H1 (cell line): ENCODE results near the gene PCYT1A. TPM values are rescaled to one million over a fixed set of nuclear protein-coding genes. Genes with fewer than 3 reads are reported as not detected.

ENCODE experiments used
- CTCF ChIA-PET: fragments of 300-600 bp; sonication (Branson Sonifier 250); formaldehyde crosslinking; loops from one replicate; lab custom pipeline; 2021; ENCODE audit not compliant: partially characterized antibody; lab: Charles Lee
- POLR2A ChIA-PET: fragments of 300-600 bp; sonication (Branson Sonifier 250); formaldehyde crosslinking; loops from one replicate; lab custom pipeline; 2021; ENCODE audit warnings: inconsistent platforms; ENCODE audit not compliant: partially characterized antibody; lab: Charles Lee
- DNase-seq, 2 experiments: peaks; one replicate each; pipeline versions ENCODE4 v3.0.0 to v3.0.0-alpha.2; 2010 to 2022; ENCODE audit warnings: low spot score in 2 of 2, low read depth in 1 of 2, mixed read lengths in 1 of 2
- FAIRE-seq: peaks from 2 replicates; lab custom pipeline; 2011; peaks lifted over from hg19 to GRCh38; lab: Jason Lieb, UNC
- H2AFZ ChIP-seq: 2 replicates; pipeline ENCODE4 v1.8.1; 2012; ENCODE audit warnings: low read length, inconsistent platforms
- H2AK5ac ChIP-seq: 2 replicates; pipeline ENCODE4 v1.6.1; 2013; ENCODE audit warnings: low read depth, low read length
- H2BK120ac ChIP-seq: replicated peaks from 2 replicates; pipeline ENCODE3; 2013; ENCODE audit warnings: low read depth, low read length, inconsistent platforms
- H2BK12ac ChIP-seq: 2 replicates; pipeline ENCODE4 v1.6.1; 2013; ENCODE audit warnings: low read depth, low read length
- H2BK15ac ChIP-seq: 2 replicates; pipeline ENCODE4 v1.6.1; 2013; ENCODE audit warnings: low read length
- H2BK20ac ChIP-seq: 2 replicates; pipeline ENCODE4 v1.6.1; 2013; ENCODE audit warnings: low read length
- H2BK5ac ChIP-seq: 2 replicates; pipeline ENCODE4 v1.6.1; 2013; ENCODE audit warnings: low read depth, low read length
- H3K14ac ChIP-seq: 2 replicates; pipeline ENCODE4 v1.6.1; 2013; ENCODE audit warnings: inconsistent platforms; ENCODE audit not compliant: insufficient read length
- H3K18ac ChIP-seq: 2 replicates; pipeline ENCODE4 v1.6.1; 2013; ENCODE audit warnings: low read length; ENCODE audit errors: extremely low read depth
- H3K23ac ChIP-seq: 2 replicates; pipeline ENCODE4 v1.6.1; 2013; ENCODE audit warnings: inconsistent platforms; ENCODE audit not compliant: insufficient read length
- H3K23me2 ChIP-seq: 2 replicates; pipeline ENCODE4 v1.6.1; 2013; ENCODE audit warnings: low read depth, low read length
- H3K27ac ChIP-seq: 2 replicates; pipeline ENCODE4 v1.6.1; 2011; ENCODE audit warnings: low read depth, low read length, inconsistent platforms
- H3K27me3 ChIP-seq, 4 experiments: replicated peaks in 1 of 4; 1 replicate in 1 of 4; 2 replicates in 3 of 4; pipeline versions ENCODE4 v1.6.1 to v1.8.1; 2011 to 2013; ENCODE audit warnings: low read length in 3 of 4, mild to moderate bottlenecking in 3 of 4, inconsistent platforms in 2 of 4, mixed read lengths in 2 of 4, moderate library complexity in 1 of 4; ENCODE audit not compliant: control insufficient read depth in 3 of 4, insufficient read depth in 3 of 4; ENCODE audit errors: extremely low read depth in 1 of 4
- H3K36me3 ChIP-seq, 4 experiments: 2 replicates each; pipeline versions ENCODE4 v1.6.1 to v1.8.1; 2011 to 2013; ENCODE audit warnings: mild to moderate bottlenecking in 4 of 4, low read length in 3 of 4, moderate library complexity in 2 of 4, control low read depth in 1 of 4, inconsistent platforms in 1 of 4; ENCODE audit not compliant: insufficient read depth in 4 of 4, control insufficient read depth in 2 of 4
- H3K4ac ChIP-seq: replicated peaks from 2 replicates; pipeline ENCODE3; 2013; ENCODE audit warnings: low read length, low read depth, mixed read lengths, inconsistent platforms; ENCODE audit not compliant: insufficient read length
- H3K4me1 ChIP-seq, 4 experiments: replicated peaks in 1 of 4; 1 replicate in 1 of 4; 2 replicates in 3 of 4; pipeline versions ENCODE4 v1.6.1 to v1.8.1; 2011 to 2013; ENCODE audit warnings: low read length in 3 of 4, inconsistent platforms in 2 of 4, mixed read lengths in 1 of 4; ENCODE audit not compliant: insufficient read depth in 4 of 4, control insufficient read depth in 3 of 4
- H3K4me2 ChIP-seq, 2 experiments: 2 replicates each; pipeline versions ENCODE4 v1.6.1 to v1.8.1; 2011 to 2013; ENCODE audit warnings: low read depth in 2 of 2, low read length in 2 of 2, control low read depth in 1 of 2, inconsistent platforms in 1 of 2, mild to moderate bottlenecking in 1 of 2; ENCODE audit not compliant: insufficient read depth in 1 of 2
- H3K4me3 ChIP-seq, 4 experiments: fragments of 200-600, 300-600 bp in 1 of 4; sonication (generic), shearing (Covaris generic), sonication (Bioruptor Twin) in 1 of 4; 2 replicates each; pipeline versions ENCODE4 v1.5.1 to v1.8.1; 2011 to 2016; ENCODE audit warnings: low read length in 4 of 4, low read depth in 3 of 4, control low read depth in 2 of 4, inconsistent platforms in 2 of 4, mild to moderate bottlenecking in 2 of 4, mixed read lengths in 1 of 4, moderate library complexity in 1 of 4; ENCODE audit not compliant: insufficient read depth in 2 of 4; ENCODE audit errors: extremely low read depth in 1 of 4
- H3K56ac ChIP-seq: replicated peaks from 2 replicates; pipeline ENCODE3; 2013; ENCODE audit warnings: low read depth, mild to moderate bottlenecking, mixed read lengths, low read length, inconsistent platforms; ENCODE audit not compliant: insufficient read length
- H3K79me1 ChIP-seq: 2 replicates; pipeline ENCODE4 v1.6.1; 2013; ENCODE audit warnings: low read depth, low read length, control low read depth
- H3K79me2 ChIP-seq, 2 experiments: 2 replicates each; pipeline versions ENCODE4 v1.6.1 to v1.8.1; 2012 to 2013; ENCODE audit warnings: low read length in 2 of 2, mild to moderate bottlenecking in 2 of 2, inconsistent platforms in 1 of 2; ENCODE audit not compliant: insufficient read depth in 2 of 2, control insufficient read depth in 1 of 2
- H3K9ac ChIP-seq, 4 experiments: replicated peaks in 1 of 4; 1 replicate in 1 of 4; 2 replicates in 3 of 4; pipeline versions ENCODE4 v1.6.1 to v1.8.1; 2011 to 2013; ENCODE audit warnings: low read depth in 3 of 4, low read length in 3 of 4, control low read depth in 2 of 4, mild to moderate bottlenecking in 2 of 4, moderate library complexity in 2 of 4, inconsistent platforms in 1 of 4; ENCODE audit errors: extremely low read depth in 1 of 4
- H3K9me3 ChIP-seq, 2 experiments: 2 replicates each; pipeline versions ENCODE4 v1.6.1 to v1.8.1; 2012 to 2013; ENCODE audit warnings: mild to moderate bottlenecking in 2 of 2, moderate library complexity in 2 of 2, control low read depth in 1 of 2, inconsistent platforms in 1 of 2, low read depth in 1 of 2, low read length in 1 of 2, mixed read lengths in 1 of 2; ENCODE audit not compliant: insufficient read depth in 2 of 2
- H4K20me1 ChIP-seq, 2 experiments: replicated peaks in 1 of 2; 2 replicates each; pipeline versions ENCODE3 to v1.8.1; 2011 to 2013; ENCODE audit warnings: inconsistent platforms in 2 of 2, low read length in 2 of 2, mild to moderate bottlenecking in 1 of 2; ENCODE audit not compliant: insufficient read depth in 2 of 2, control insufficient read depth in 1 of 2
- H4K5ac ChIP-seq: 2 replicates; pipeline ENCODE4 v1.6.1; 2013; ENCODE audit warnings: low read length, low read depth, mixed read lengths, inconsistent platforms; ENCODE audit not compliant: insufficient read length
- H4K8ac ChIP-seq: 2 replicates; pipeline ENCODE4 v1.8.0; 2013; ENCODE audit warnings: mild to moderate bottlenecking, moderate library complexity, low read length, inconsistent platforms; ENCODE audit not compliant: insufficient read depth; ENCODE audit errors: extremely low read depth
- H4K91ac ChIP-seq: replicated peaks from 2 replicates; pipeline ENCODE3; 2013; ENCODE audit warnings: low read length, mixed read lengths, inconsistent platforms; ENCODE audit not compliant: insufficient read length
- ASH2L ChIP-seq: fragments of 200-600, 300-600 bp; sonication (generic); IDR thresholded peaks from one replicate; pipeline ENCODE4 v1.7.1; 2017; ENCODE audit warnings: low read length
- SP1 ChIP-seq: IDR thresholded peaks from 2 replicates; pipeline ENCODE4 v1.6.1; 2011; ENCODE audit warnings: low read depth, low read length
- TEAD4 ChIP-seq: IDR thresholded peaks from 2 replicates; pipeline ENCODE4 v1.6.1; 2012; ENCODE audit warnings: low read depth, low read length, inconsistent platforms, mixed read lengths
- WGBS, 2 experiments: shearing (Covaris generic) in 1 of 2; methylation state at CpG; one replicate each; pipeline versions ENCODE4 v1.1.6 to v1.1.7; 2013 to 2015; ENCODE audit warnings: low lambda C conversion rate in 2 of 2, mixed read lengths in 2 of 2, inconsistent platforms in 1 of 2, low coverage in 1 of 2, missing lambda C conversion rate in 1 of 2; ENCODE audit not compliant: insufficient replicate concordance in 2 of 2, insufficient coverage in 1 of 2, insufficient read length in 1 of 2; ENCODE audit errors: extremely low coverage in 1 of 2, missing lambda C conversion rate in 1 of 2; 5-methylcytosine and 5-hydroxymethylcytosine counted together
- polyA plus RNA-seq, 7 experiments: library from polyadenylated mRNA; depleted of rRNA in 3 of 7; stranded (reverse) in 5 of 7; unstranded in 2 of 7; fragments of >200 nt in 5 of 7; fragments of 200-250 nt in 2 of 7; gene quantifications; 1 replicate in 5 of 7; 2 replicates in 1 of 7; 4 replicates in 1 of 7; pipeline versions ENCODE4 v1.2.1 to v1.2.3, GENCODE V29; 2011 to 2013; ENCODE audit warnings: missing spikeins in 2 of 7, mixed read lengths in 2 of 7
- total RNA-seq: library from RNA; stranded (reverse); fragmentation: NEBNext Ultra II Directional; extraction: Animal tissue kit (Norgen Biotek cat#: 25700); gene quantifications from 2 replicates; pipeline ENCODE4 v1.2.1, GENCODE V29; 2021
- TF ChIP-seq, protein P1 (sequence below): IDR thresholded peaks from 2 replicates; pipeline ENCODE4 v1.6.1; 2012; ENCODE audit warnings: inconsistent platforms

Gene PCYT1A
- total and polyA plus RNA-seq, 2 of the 8 experiments (the other 6 are each of a cell fraction or from before 2014, with no cell fraction given) = 19.9 to 31.8 TPM

DNA sequence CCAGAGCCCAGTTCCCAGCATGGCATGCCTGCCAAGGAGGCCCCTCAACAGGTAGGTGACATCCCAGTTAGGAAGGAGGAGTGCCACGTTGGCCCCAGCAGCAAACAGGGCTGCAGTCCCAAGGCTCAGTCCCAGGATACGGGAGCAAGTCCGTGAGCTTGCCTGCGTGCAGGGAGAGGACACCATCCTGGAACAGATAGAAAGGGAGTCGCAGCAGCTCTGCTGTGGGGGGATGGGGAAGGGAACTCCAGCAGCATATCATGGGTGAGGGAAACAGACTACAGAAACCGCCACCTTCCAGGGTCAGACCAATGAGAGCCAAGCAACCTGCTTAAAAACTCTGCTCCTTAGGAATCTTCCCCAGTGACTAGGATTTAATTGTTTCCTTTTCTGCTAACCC, 39.9 kb upstream of the PCYT1A start:
- peak overlapping the region; percentile 41; the same call in 1 of the 2 replicates for H2BK5ac ChIP-seq
- WGBS, 2 experiments = 78% methylated on average over 6 of the region's 6 CpGs; no CpG with 5 or more reads in 1 of the 2 experiments
- no peaks in the 10 kb centered on the region for H4K20me1 ChIP-seq
- H3K79me2 ChIP-seq = no peaks in the 10 kb centered on the region
- no peaks in the 10 kb centered on the region for H3K79me1 ChIP-seq
- no peak overlapping the region for H3K9ac ChIP-seq
- no peak overlapping the region for H3K56ac ChIP-seq
- H3K23me2 ChIP-seq = no peaks in the 10 kb centered on the region
- ChIA-PET CTCF (interaction anchor here (1.5 kb wide), 1 partner anchor 28 kb away, joined by 4 read pairs; no protein-coding TSS in a partner anchor), POLR2A (interaction anchor here (0.9 to 1.5 kb wide), 3 partner anchors 9 to 44 kb away, joined by 3 to 4 read pairs (median 3); partner anchors contain the start of gene DYNLT2B)
- no peak overlapping the region for H3K4me2 ChIP-seq
- TF ChIP-seq SP1 (no peak), TEAD4 (no peak), ASH2L (peak; percentile 40)
- TF ChIP-seq, protein P1, sequence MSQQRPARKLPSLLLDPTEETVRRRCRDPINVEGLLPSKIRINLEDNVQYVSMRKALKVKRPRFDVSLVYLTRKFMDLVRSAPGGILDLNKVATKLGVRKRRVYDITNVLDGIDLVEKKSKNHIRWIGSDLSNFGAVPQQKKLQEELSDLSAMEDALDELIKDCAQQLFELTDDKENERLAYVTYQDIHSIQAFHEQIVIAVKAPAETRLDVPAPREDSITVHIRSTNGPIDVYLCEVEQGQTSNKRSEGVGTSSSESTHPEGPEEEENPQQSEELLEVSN = no peak
- H2BK120ac ChIP-seq = no peak overlapping the region
- no peak overlapping the region for H2AK5ac ChIP-seq
- peak overlapping the region; percentile 52; the same call in 1 of the 2 replicates for H3K18ac ChIP-seq
- no peak overlapping the region for H3K14ac ChIP-seq
- FAIRE-seq = no peak
- H3K4ac ChIP-seq = no peak overlapping the region
- H4K5ac ChIP-seq = no peak overlapping the region
- H2BK12ac ChIP-seq = no peak overlapping the region
- no peaks in the 10 kb centered on the region for H3K36me3 ChIP-seq
- H3K9me3 ChIP-seq = no peaks in the 10 kb centered on the region
- no peak overlapping the region for H2BK15ac ChIP-seq
- no peaks in the 10 kb centered on the region for H3K27me3 ChIP-seq
- no peak overlapping the region for H3K23ac ChIP-seq
- no peak overlapping the region for H4K8ac ChIP-seq
- peak in 1 of 2 experiments; percentile 51 for DNase-seq
- H4K91ac ChIP-seq = no peak overlapping the region
- peaks cover 0 to 5% (median 2%) of the 10 kb centered on the region in 4 experiments; a peak in 4 of 7 replicates for H3K4me1 ChIP-seq
- H3K27ac ChIP-seq = no peak overlapping the region
- no peak overlapping the region for H2BK20ac ChIP-seq
- peak overlapping the region; percentile 78 for H2AFZ ChIP-seq
- no peak overlapping the region for H3K4me3 ChIP-seq
